KMS-11 (cell line): ENCODE data around the gene BRF1.

Source experiments
- H2AFZ ChIP-seq: fragments of 200-600 bp; sonication (generic); 2 replicates; pipeline ENCODE4 v1.6.1; 2016; ENCODE audit warnings: antibody characterized with exemption, mixed run types, low read depth
- H3K27ac ChIP-seq: fragments of 200-600 bp; sonication (generic); 2 replicates; pipeline ENCODE4 v1.6.1; 2016; ENCODE audit warnings: mild to moderate bottlenecking, mixed run types
- H3K27me3 ChIP-seq: fragments of 200-600 bp; sonication (generic); 2 replicates; pipeline ENCODE4 v1.6.1; 2017; ENCODE audit warnings: mild to moderate bottlenecking, low read depth, mixed run types, moderate library complexity; ENCODE audit not compliant: insufficient read depth
- H3K36me3 ChIP-seq: fragments of 200-600 bp; sonication (generic); 2 replicates; pipeline ENCODE4 v1.6.1; 2017; ENCODE audit warnings: mild to moderate bottlenecking, mixed run types; ENCODE audit not compliant: insufficient read depth
- H3K4me1 ChIP-seq: fragments of 200-600 bp; sonication (generic); 2 replicates; pipeline ENCODE4 v1.6.1; 2016; ENCODE audit warnings: mild to moderate bottlenecking, low read depth, mixed run types; ENCODE audit not compliant: poor library complexity, severe bottlenecking
- H3K4me2 ChIP-seq: fragments of 200-600 bp; sonication (generic); 2 replicates; pipeline ENCODE4 v1.7.0; 2016; ENCODE audit warnings: mild to moderate bottlenecking, mixed run types
- H3K4me3 ChIP-seq: fragments of 200-600 bp; sonication (generic); IDR thresholded peaks from 2 replicates; pipeline ENCODE4 v1.6.1; 2017; ENCODE audit warnings: low read depth, low read length, mixed read lengths; ENCODE audit not compliant: insufficient read depth
- H3K79me2 ChIP-seq: fragments of 200-600 bp; sonication (generic); 2 replicates; pipeline ENCODE4 v1.6.1; 2016; ENCODE audit warnings: low read depth, mixed run types; ENCODE audit not compliant: insufficient read depth
- H3K9ac ChIP-seq: fragments of 200-600 bp; sonication (generic); 2 replicates; pipeline ENCODE4 v1.6.1; 2016; ENCODE audit warnings: mild to moderate bottlenecking, mixed run types
- H4K20me1 ChIP-seq: fragments of 200-600 bp; sonication (generic); 2 replicates; pipeline ENCODE4 v1.6.1; 2016; ENCODE audit warnings: mild to moderate bottlenecking, mixed run types; ENCODE audit not compliant: insufficient read depth
- CTCF ChIP-seq: fragments of 200-600 bp; sonication (generic); conservative IDR thresholded peaks from 2 replicates; pipeline ENCODE4 v1.6.1; 2017; ENCODE audit warnings: low read depth, mild to moderate bottlenecking, antibody characterized with exemption, low read length, moderate library complexity, mixed read lengths

The BRF1 gene

GRCh38 chr14:105162669-105162979 lies 138.2 kb downstream of the BRF1 start:
- H3K27me3 ChIP-seq: no peaks in the 10 kb centered on the region
- H3K4me3 ChIP-seq: no peak overlapping the region
- H3K36me3 ChIP-seq: no peaks in the 10 kb centered on the region
- H3K27ac ChIP-seq: no peak overlapping the region
- no peak overlapping the region for H3K4me2 ChIP-seq
- no peak overlapping the region for H3K9ac ChIP-seq
- peaks cover 11% of the 10 kb centered on the region for H3K4me1 ChIP-seq
- TF ChIP-seq CTCF: no peak
- H2AFZ ChIP-seq: no peak overlapping the region
- H3K79me2 ChIP-seq: no peaks in the 10 kb centered on the region
- H4K20me1 ChIP-seq: no peaks in the 10 kb centered on the region

- Histone ChIP-seq H3K27ac (no peak overlapping the region), H4K20me1 (no peaks in the 10 kb centered on the region), H3K36me3 (no peaks in the 10 kb centered on the region), H3K4me1 (peaks cover 11% of the 10 kb centered on the region), H3K4me3 (no peak overlapping the region), H2AFZ (no peak overlapping the region), H3K4me2 (no peak overlapping the region), H3K79me2 (no peaks in the 10 kb centered on the region), H3K27me3 (no peaks in the 10 kb centered on the region), H3K9ac (no peak overlapping the region)
- TF ChIP-seq CTCF: no peak
Measured at GRCh38 chr14:105161964-105162668, 138.7 kb downstream of the BRF1 start.

- H3K27ac ChIP-seq: no peak overlapping the region
Measured at GRCh38 chr14:105161309-105161708, 139.5 kb downstream of the BRF1 start.

GRCh38 chr14:105160776-105161175 lies 140.0 kb downstream of the BRF1 start:
- peaks cover 10% of the 10 kb centered on the region for H3K4me1 ChIP-seq
- no peak overlapping the region for H2AFZ ChIP-seq
- H3K9ac ChIP-seq: no peak overlapping the region
- no peaks in the 10 kb centered on the region for H4K20me1 ChIP-seq
- no peaks in the 10 kb centered on the region for H3K79me2 ChIP-seq
- H3K4me2 ChIP-seq: no peak overlapping the region
- H3K27ac ChIP-seq: no peak overlapping the region
- no peak for TF ChIP-seq CTCF
- H3K4me3 ChIP-seq: no peak overlapping the region
- no peaks in the 10 kb centered on the region for H3K27me3 ChIP-seq
- H3K36me3 ChIP-seq: no peaks in the 10 kb centered on the region

More at GRCh38 chr14:105161309-105161708, 139.5 kb downstream of the BRF1 start:
- no peaks in the 10 kb centered on the region for H4K20me1 ChIP-seq
- H3K36me3 ChIP-seq: no peaks in the 10 kb centered on the region
- H3K4me1 ChIP-seq: peaks cover 11% of the 10 kb centered on the region
- H3K79me2 ChIP-seq: no peaks in the 10 kb centered on the region
- TF ChIP-seq CTCF: no peak
- no peak overlapping the region for H3K9ac ChIP-seq
- no peak overlapping the region for H2AFZ ChIP-seq
- no peaks in the 10 kb centered on the region for H3K27me3 ChIP-seq
- no peak overlapping the region for H3K4me2 ChIP-seq
- H3K4me3 ChIP-seq: no peak overlapping the region
